Measurements from ENCODE around the gene ZFP57. TPM values are rescaled to one million over a fixed set of nuclear protein-coding genes. Genes with fewer than 3 reads are reported as not detected.
"Not testable (repeated sequence)": the region's sequence is repeated elsewhere in the genome, so short reads cannot be mapped to it uniquely, and the experiment has no call there.

ZFP57 gene
- total RNA-seq, 1 donor from 2014 or later = 0.50 TPM

DNA sequence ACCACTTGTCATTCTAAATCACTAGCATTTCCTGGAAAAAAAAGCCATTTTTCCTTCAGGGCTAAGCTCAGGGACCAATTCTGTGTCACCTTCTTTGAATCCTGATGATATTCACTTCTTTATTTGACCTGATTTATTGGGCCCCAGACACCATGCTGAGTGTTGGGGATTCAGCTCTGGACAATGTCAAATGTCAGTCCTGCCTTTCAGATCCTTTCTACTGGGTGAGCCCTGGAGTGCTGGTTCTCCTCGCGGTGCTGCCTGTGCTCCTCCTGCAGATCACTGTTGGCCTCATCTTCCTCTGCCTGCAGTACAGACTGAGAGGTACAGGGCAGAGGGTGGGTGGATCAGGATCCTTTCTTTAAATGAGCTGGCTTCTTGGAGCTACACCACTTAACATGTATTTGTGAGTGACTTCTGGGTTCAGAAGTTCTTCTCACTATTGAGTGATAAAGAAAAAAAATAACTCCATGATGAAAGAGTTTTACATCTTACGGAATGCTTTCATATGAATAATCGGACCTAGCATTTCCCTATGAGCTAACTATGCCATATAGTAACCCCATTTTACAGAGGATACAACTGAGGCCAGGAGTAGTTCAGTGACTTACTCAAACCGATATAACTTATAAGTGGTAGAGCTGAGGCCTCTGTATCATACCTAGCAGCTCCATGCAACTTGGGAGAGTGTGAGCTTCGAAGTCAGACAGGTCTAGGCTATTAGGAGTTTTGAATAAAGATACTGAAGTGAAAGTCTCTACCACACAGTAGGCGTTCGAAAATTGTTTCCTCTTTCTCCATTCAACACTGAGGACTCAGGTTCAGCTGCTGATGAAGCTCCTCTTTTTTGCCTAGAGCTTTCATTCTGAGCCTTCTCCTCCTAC, 14.8 kb downstream of the ZFP57 start:
- H3K36me3 ChIP-seq (ENCODE audit: insufficient read depth, low read length) = no peaks in the 10 kb centered on the region
- Mint-ChIP-seq H3K4me3 (ENCODE audit: unreplicated experiment) (no peak overlapping the region), H3K4me1 (ENCODE audit: low read depth, unreplicated experiment) (peaks cover 10% of the 10 kb centered on the region), H3K36me3 (ENCODE audit: low read depth, unreplicated experiment) (no peaks in the 10 kb centered on the region), H3K27ac (ENCODE audit: unreplicated experiment) (no peak overlapping the region), H3K27me3 (ENCODE audit: low read depth, unreplicated experiment) (peaks cover 5% of the 10 kb centered on the region), H3K9me3 (ENCODE audit: unreplicated experiment) (peaks cover 4% of the 10 kb centered on the region)
- no peak overlapping the region for H3K4me2 ChIP-seq (ENCODE audit: low read length)
- no peak for DNase-seq (ENCODE audit: low read depth)
- no peak overlapping the region for H3K9ac ChIP-seq (ENCODE audit: low read length)
- no peaks in the 10 kb centered on the region for H4K20me1 ChIP-seq (ENCODE audit: insufficient read depth, low read length)
- no peaks in the 10 kb centered on the region for H3K9me3 ChIP-seq (ENCODE audit: insufficient read depth, low read depth, low read length)
- H3K4me1 ChIP-seq (ENCODE audit: insufficient read depth, low read length) = no peaks in the 10 kb centered on the region
- peaks cover 7% of the 10 kb centered on the region for H3K27me3 ChIP-seq (ENCODE audit: insufficient read depth, low read length)
- H2AFZ ChIP-seq (ENCODE audit: low read depth, low read length) = no peak overlapping the region
- H3K4me3 ChIP-seq (ENCODE audit: insufficient read depth, low read depth, low read length) = no peak overlapping the region
- H3K27ac ChIP-seq (ENCODE audit: low read depth, low read length) = no peak overlapping the region
- TF ChIP-seq EZH2 (IDR thresholded peaks at IDR 0.05; ENCODE audit: insufficient read depth, low read length) = no peak
- TF ChIP-seq, protein P1, sequence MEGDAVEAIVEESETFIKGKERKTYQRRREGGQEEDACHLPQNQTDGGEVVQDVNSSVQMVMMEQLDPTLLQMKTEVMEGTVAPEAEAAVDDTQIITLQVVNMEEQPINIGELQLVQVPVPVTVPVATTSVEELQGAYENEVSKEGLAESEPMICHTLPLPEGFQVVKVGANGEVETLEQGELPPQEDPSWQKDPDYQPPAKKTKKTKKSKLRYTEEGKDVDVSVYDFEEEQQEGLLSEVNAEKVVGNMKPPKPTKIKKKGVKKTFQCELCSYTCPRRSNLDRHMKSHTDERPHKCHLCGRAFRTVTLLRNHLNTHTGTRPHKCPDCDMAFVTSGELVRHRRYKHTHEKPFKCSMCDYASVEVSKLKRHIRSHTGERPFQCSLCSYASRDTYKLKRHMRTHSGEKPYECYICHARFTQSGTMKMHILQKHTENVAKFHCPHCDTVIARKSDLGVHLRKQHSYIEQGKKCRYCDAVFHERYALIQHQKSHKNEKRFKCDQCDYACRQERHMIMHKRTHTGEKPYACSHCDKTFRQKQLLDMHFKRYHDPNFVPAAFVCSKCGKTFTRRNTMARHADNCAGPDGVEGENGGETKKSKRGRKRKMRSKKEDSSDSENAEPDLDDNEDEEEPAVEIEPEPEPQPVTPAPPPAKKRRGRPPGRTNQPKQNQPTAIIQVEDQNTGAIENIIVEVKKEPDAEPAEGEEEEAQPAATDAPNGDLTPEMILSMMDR (IDR thresholded peaks at IDR 0.05; ENCODE audit: insufficient read depth, low read depth, low read length) = no peak
- no peaks in the 10 kb centered on the region for H3K79me2 ChIP-seq (ENCODE audit: insufficient read depth, low read length)
- no peak for FAIRE-seq

DNA sequence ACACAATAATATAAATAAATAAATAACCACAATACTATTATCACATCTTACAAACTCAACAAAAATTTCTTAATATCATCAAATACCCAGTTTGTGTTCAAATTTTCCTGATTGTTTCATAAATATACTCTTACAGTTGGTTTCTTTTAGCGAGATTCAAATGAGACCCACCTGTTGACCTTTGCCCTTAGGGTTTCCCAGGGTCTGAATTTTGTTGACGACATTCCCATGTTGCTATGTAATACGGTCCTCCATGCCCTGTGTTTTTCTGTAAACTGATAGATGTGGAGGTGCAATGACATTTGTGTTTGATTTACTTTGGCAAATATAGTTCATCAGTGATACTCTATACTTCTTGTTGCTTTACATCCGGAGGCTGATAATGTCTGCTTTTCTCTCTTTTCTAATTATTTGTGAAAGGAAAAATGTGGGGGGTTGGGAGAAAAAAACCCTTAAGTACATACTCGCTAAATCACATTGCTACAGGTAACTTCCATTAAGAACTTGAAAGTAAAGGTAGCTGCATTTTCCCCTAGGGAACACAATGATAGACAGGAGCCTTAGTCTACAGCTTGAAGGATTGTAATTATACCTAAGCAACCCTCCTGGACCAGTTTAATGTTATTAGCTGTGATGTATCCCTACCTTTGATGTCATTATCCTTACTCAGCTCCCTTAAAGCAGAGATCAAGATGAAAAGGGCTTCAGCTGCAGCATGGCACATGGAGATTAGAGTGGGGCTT, 17.5 kb downstream of the ZFP57 start:
- H3K36me3 ChIP-seq (ENCODE audit: insufficient read depth, low read length) = no peaks in the 10 kb centered on the region
- H3K36me3 Mint-ChIP-seq (ENCODE audit: low read depth, unreplicated experiment) = no peaks in the 10 kb centered on the region
- H3K4me1 ChIP-seq (ENCODE audit: insufficient read depth, low read length) = no peaks in the 10 kb centered on the region
- H3K4me3 Mint-ChIP-seq (ENCODE audit: unreplicated experiment) = no peak overlapping the region
- H3K4me3 ChIP-seq (ENCODE audit: insufficient read depth, low read depth, low read length) = no peak overlapping the region
- no peak overlapping the region for H3K27ac ChIP-seq (ENCODE audit: low read depth, low read length)
- H3K79me2 ChIP-seq (ENCODE audit: insufficient read depth, low read length) = no peaks in the 10 kb centered on the region
- peaks cover 10% of the 10 kb centered on the region for H3K27me3 ChIP-seq (ENCODE audit: insufficient read depth, low read length)
- peaks cover 10% of the 10 kb centered on the region for H3K4me1 Mint-ChIP-seq (ENCODE audit: low read depth, unreplicated experiment)
- H3K9me3 Mint-ChIP-seq (ENCODE audit: unreplicated experiment) = no peaks in the 10 kb centered on the region
- H3K4me2 ChIP-seq (ENCODE audit: low read length) = no peak overlapping the region
- DNase-seq (ENCODE audit: low read depth) = no peak
- TF ChIP-seq EZH2 (IDR thresholded peaks at IDR 0.05; ENCODE audit: insufficient read depth, low read length) = no peak
- TF ChIP-seq, protein P1 (IDR thresholded peaks at IDR 0.05; ENCODE audit: insufficient read depth, low read depth, low read length) = no peak
- no peak for FAIRE-seq
- H3K9me3 ChIP-seq (ENCODE audit: insufficient read depth, low read depth, low read length) = no peaks in the 10 kb centered on the region
- no peak overlapping the region for H3K9ac ChIP-seq (ENCODE audit: low read length)
- no peak overlapping the region for H2AFZ ChIP-seq (ENCODE audit: low read depth, low read length)
- H3K27ac Mint-ChIP-seq (ENCODE audit: unreplicated experiment) = no peak overlapping the region
- no peaks in the 10 kb centered on the region for H4K20me1 ChIP-seq (ENCODE audit: insufficient read depth, low read length)
- H3K27me3 Mint-ChIP-seq (ENCODE audit: low read depth, unreplicated experiment) = no peaks in the 10 kb centered on the region

DNA sequence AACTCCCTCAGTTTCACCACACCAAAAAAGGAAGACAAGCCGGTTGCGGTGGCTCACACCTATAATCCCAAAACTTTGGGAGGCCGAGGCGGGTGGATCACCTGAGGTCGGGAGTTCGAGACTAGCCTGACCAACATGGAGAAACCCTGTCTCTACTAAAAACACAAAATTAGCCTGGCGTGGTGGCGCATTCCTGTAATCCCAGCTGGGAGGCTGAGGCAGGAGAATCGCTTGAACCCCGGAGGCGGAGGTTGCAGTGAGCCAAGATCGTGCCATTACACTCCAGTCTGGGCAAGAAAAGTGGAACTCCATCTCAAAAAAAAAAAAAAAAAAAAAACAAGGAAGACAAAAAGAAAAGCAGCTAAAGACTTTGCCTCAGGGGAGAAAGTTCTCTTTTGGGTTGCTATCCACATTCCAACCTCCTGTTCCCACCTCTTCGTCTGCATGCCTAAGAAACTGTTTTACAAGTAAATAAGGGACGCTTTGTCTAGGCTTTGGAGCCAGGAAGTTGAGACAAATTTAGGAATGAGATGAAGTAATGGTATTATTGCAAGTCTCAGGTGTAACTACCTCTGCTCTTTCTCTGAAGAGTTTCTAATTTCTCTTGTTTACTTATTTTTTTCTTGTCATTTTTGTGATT, 19.3 kb downstream of the ZFP57 start:
- H3K4me3 Mint-ChIP-seq (ENCODE audit: unreplicated experiment); H3K27ac ChIP-seq (ENCODE audit: low read depth, low read length); H3K4me2 ChIP-seq (ENCODE audit: low read length); H3K9me3 Mint-ChIP-seq (ENCODE audit: unreplicated experiment); H3K4me1 ChIP-seq (ENCODE audit: insufficient read depth, low read length); H3K27ac Mint-ChIP-seq (ENCODE audit: unreplicated experiment); H4K20me1 ChIP-seq (ENCODE audit: insufficient read depth, low read length); H3K27me3 ChIP-seq (ENCODE audit: insufficient read depth, low read length); H3K36me3 ChIP-seq (ENCODE audit: insufficient read depth, low read length); FAIRE-seq; H3K4me1 Mint-ChIP-seq (ENCODE audit: low read depth, unreplicated experiment); H3K27me3 Mint-ChIP-seq (ENCODE audit: low read depth, unreplicated experiment); H3K4me3 ChIP-seq (ENCODE audit: insufficient read depth, low read depth, low read length); DNase-seq (ENCODE audit: low read depth); H3K36me3 Mint-ChIP-seq (ENCODE audit: low read depth, unreplicated experiment); H3K9me3 ChIP-seq (ENCODE audit: insufficient read depth, low read depth, low read length); H3K79me2 ChIP-seq (ENCODE audit: insufficient read depth, low read length); H3K9ac ChIP-seq (ENCODE audit: low read length); H2AFZ ChIP-seq (ENCODE audit: low read depth, low read length): not testable (repeated sequence)

Measured in astrocyte (in vitro differentiated cells and primary cell).